IPS DF 6.9 (cell line): ENCODE measurements around the gene KRTAP9-9.

ENCODE experiments used
- DNase-seq: peaks from one replicate; pipeline ENCODE4 v3.0.0-alpha.2; 2013; ENCODE audit warnings: low read depth, low spot score
- H3K27ac ChIP-seq: one replicate; pipeline ENCODE4 v1.5.1; 2013; ENCODE audit warnings: low read length, control low read depth
- H3K27me3 ChIP-seq: 2 replicates; pipeline ENCODE4 v1.6.1; 2013; ENCODE audit warnings: mild to moderate bottlenecking, low read length; ENCODE audit not compliant: control insufficient read depth, insufficient read depth
- H3K36me3 ChIP-seq: 2 replicates; pipeline ENCODE4 v1.6.1; 2013; ENCODE audit warnings: low read length; ENCODE audit not compliant: control insufficient read depth, insufficient read depth
- H3K4me1 ChIP-seq: 2 replicates; pipeline ENCODE4 v1.6.1; 2013; ENCODE audit warnings: low read length; ENCODE audit not compliant: control insufficient read depth, insufficient read depth
- H3K4me3 ChIP-seq: 2 replicates; pipeline ENCODE4 v1.5.1; 2013; ENCODE audit warnings: mild to moderate bottlenecking, low read length
- H3K9me3 ChIP-seq: 2 replicates; pipeline ENCODE4 v1.6.1; 2013; ENCODE audit warnings: low read length, inconsistent platforms; ENCODE audit not compliant: control insufficient read depth, insufficient read depth
- WGBS: extraction: QIAGEN DNeasy Blood & Tissue Kit; methylation state at CpG from one replicate; pipeline ENCODE4 v1.1.7; 2013; ENCODE audit warnings: mixed read lengths, missing lambda C conversion rate; ENCODE audit not compliant: insufficient read length, insufficient coverage; 5-methylcytosine and 5-hydroxymethylcytosine counted together

KRTAP9-9 gene

GRCh38 chr17:41296846-41297245 lies 41.7 kb downstream of the KRTAP9-9 start:
- H3K4me3 ChIP-seq, result no peak overlapping the region
- DNase-seq, result no peak
- no peaks in the 10 kb centered on the region for H3K27me3 ChIP-seq
- no CpG with 5 or more reads among the region's 1 CpG for WGBS
- H3K36me3 ChIP-seq, result no peaks in the 10 kb centered on the region
- no peaks in the 10 kb centered on the region for H3K9me3 ChIP-seq
- no peak overlapping the region for H3K27ac ChIP-seq
- H3K4me1 ChIP-seq, result peaks cover 1% of the 10 kb centered on the region; the same call in 1 of the 2 replicates

GRCh38 chr17:41298458-41299135 lies 43.4 kb downstream of the KRTAP9-9 start:
- Histone ChIP-seq H3K27me3 (no peaks in the 10 kb centered on the region), H3K36me3 (no peaks in the 10 kb centered on the region)
- whole genome bisulfite sequencing, result no CpG with 5 or more reads among the region's 20 CpGs

GRCh38 chr17:41301204-41301790 lies 46.1 kb downstream of the KRTAP9-9 start:
- Histone ChIP-seq H3K27ac (no peak overlapping the region), H3K4me3 (no peak overlapping the region), H3K36me3 (no peaks in the 10 kb centered on the region), H3K27me3 (no peaks in the 10 kb centered on the region), H3K4me1 (no peaks in the 10 kb centered on the region; the same call in 1 of the 2 replicates), H3K9me3 (no peaks in the 10 kb centered on the region)
- no CpG with 5 or more reads among the region's 5 CpGs for WGBS
- no peak for DNase-seq

More at GRCh38 chr17:41298458-41299135, 43.4 kb downstream of the KRTAP9-9 start:
- H3K4me1 ChIP-seq, result peaks cover 1% of the 10 kb centered on the region; the same call in 1 of the 2 replicates
- no peak overlapping the region for H3K4me3 ChIP-seq
- DNase-seq, result no peak
- H3K9me3 ChIP-seq, result no peaks in the 10 kb centered on the region
- H3K27ac ChIP-seq, result no peak overlapping the region

- Histone ChIP-seq H3K27ac (no peak within 1 kb of the TSS), H3K36me3 (no peaks in the 10 kb centered on the region), H3K9me3 (no peaks in the 10 kb centered on the region), H3K4me1 (no peaks in the 10 kb centered on the region; the same call in 1 of the 2 replicates), H3K27me3 (no peaks in the 10 kb centered on the region), H3K4me3 (no peak within 1 kb of the TSS)
- no peak for DNase-seq
- WGBS, result no CpG with 5 or more reads among the region's 11 CpGs
Measured at GRCh38 chr17:41301916-41302901, 47.0 kb downstream of the KRTAP9-9 start, which contains the start of gene KRTAP29-1. Gene KRTAP29-1, minus strand, starts transcription at chr17:41302851. Its CDS starts 0 bp downstream, at chr17:41302851.

- no peak overlapping the region for H3K4me3 ChIP-seq
- no peaks in the 10 kb centered on the region; the same call in 1 of the 2 replicates for H3K4me1 ChIP-seq
- no peaks in the 10 kb centered on the region for H3K9me3 ChIP-seq
- no peak for DNase-seq
- H3K27ac ChIP-seq, result no peak overlapping the region
- no CpG with 5 or more reads among the region's 4 CpGs for WGBS
- H3K27me3 ChIP-seq, result no peaks in the 10 kb centered on the region
- no peaks in the 10 kb centered on the region for H3K36me3 ChIP-seq
Measured at GRCh38 chr17:41302981-41303380, 47.8 kb downstream of the KRTAP9-9 start.

- H3K27me3 ChIP-seq, result no peaks in the 10 kb centered on the region
- DNase-seq, result no peak
- H3K4me3 ChIP-seq, result no peak overlapping the region
- no peak overlapping the region for H3K27ac ChIP-seq
- no peaks in the 10 kb centered on the region for H3K36me3 ChIP-seq
- no peaks in the 10 kb centered on the region for H3K4me1 ChIP-seq
- no peaks in the 10 kb centered on the region for H3K9me3 ChIP-seq
- WGBS, result no CpG with 5 or more reads among the region's 12 CpGs
Measured at GRCh38 chr17:41304091-41304490, 48.9 kb downstream of the KRTAP9-9 start.
